Large intestine (tissue), 3 donors: ENCODE data around the gene MYO9B. TPM values are rescaled to one million over a fixed set of nuclear protein-coding genes. Genes with fewer than 3 reads are reported as not detected.

ENCODE experiments used
- DNase-seq, 2 donors: peaks; one replicate each; pipeline versions ENCODE4 v3.0.0 to v3.0.0-alpha.2; 2013
- H3K27ac ChIP-seq: one replicate; pipeline ENCODE4 v1.5.1; 2013; ENCODE audit warnings: low read length
- H3K27me3 ChIP-seq: 2 replicates; pipeline ENCODE4 v1.6.1; 2013; ENCODE audit warnings: low read length; ENCODE audit not compliant: control insufficient read depth, insufficient read depth
- H3K36me3 ChIP-seq: 2 replicates; pipeline ENCODE4 v1.6.1; 2013; ENCODE audit warnings: low read length; ENCODE audit not compliant: control insufficient read depth, insufficient read depth
- H3K4me1 ChIP-seq: one replicate; pipeline ENCODE4 v1.6.1; 2013; ENCODE audit warnings: low read length; ENCODE audit not compliant: control insufficient read depth, insufficient read depth
- H3K4me3 ChIP-seq: one replicate; pipeline ENCODE4 v1.5.1; 2013; ENCODE audit warnings: low read length
- H3K9me3 ChIP-seq: one replicate; pipeline ENCODE4 v1.6.1; 2013; ENCODE audit warnings: mild to moderate bottlenecking, low read depth, low read length, moderate library complexity; ENCODE audit not compliant: control insufficient read depth
- WGBS: methylation state at CpG from one replicate; pipeline ENCODE4 v1.1.5; 2013; ENCODE audit warnings: low lambda C conversion rate; ENCODE audit not compliant: insufficient coverage; 5-methylcytosine and 5-hydroxymethylcytosine counted together
- polyA plus RNA-seq: library from polyadenylated mRNA; unstranded; fragments of 120-200 nt; gene quantifications from one replicate; pipeline ENCODE4 v1.2.1, GENCODE V29; 2013

The MYO9B gene
- polyA plus RNA-seq, 1 donor, result 49.8 TPM

DNA sequence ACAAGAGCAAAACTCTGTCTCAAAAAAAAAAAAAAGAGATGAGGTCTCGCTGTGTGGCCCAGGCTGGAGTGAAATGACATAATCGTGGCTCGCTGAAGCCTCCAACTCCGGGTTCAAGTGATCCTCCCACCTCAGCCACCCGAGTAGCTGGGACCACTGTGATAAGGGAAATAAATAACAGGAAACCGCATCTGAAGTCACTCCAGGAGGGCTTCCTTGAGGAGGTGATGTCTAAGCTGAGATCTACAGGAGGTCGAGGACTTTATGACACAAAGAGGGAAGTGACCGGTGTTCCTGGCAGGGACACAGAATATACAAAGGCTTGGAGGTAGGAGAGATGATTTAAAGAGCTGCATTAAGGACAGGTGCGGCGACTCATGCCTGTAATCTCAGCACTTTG, 179.1 kb downstream of the MYO9B start:
- peaks cover 7% of the 10 kb centered on the region for H3K9me3 ChIP-seq
- no CpG with 5 or more reads among the region's 10 CpGs for WGBS
- H3K4me1 ChIP-seq, result peaks cover 2% of the 10 kb centered on the region
- H3K36me3 ChIP-seq, result no peaks in the 10 kb centered on the region
- DNase-seq, result no peak
- H3K4me3 ChIP-seq, result no peak overlapping the region
- H3K27me3 ChIP-seq, result no peaks in the 10 kb centered on the region
- no peak overlapping the region for H3K27ac ChIP-seq

DNA sequence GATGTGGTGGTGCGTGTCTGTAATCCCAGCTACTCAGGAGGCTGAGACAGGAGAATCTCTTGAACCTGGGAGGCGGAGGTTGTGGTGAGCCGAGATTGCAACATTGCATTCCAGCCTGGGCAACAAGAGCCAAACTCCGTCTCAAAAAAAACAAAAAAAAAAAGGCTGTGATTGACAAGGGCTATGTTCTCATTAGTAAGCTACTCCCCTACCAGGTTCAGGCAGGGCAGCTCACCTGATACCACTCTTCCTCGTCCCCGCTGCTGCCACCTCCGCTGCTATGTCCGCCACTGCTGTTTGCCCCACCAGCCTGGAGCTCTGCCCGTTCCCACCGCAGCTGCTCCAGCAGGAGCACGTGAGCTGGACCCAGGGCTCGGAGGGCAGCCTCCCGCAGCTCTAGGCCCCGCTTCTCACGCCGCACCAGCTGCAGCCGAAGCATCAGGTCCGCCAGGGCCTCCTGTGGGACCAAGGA, 179.6 kb downstream of the MYO9B start:
- no peaks in the 10 kb centered on the region for H3K4me1 ChIP-seq
- DNase-seq, result peak in 1 of 2 donors; percentile 16
- WGBS, result 73% methylated on average over 2 of the region's 18 CpGs
- H3K27me3 ChIP-seq, result no peaks in the 10 kb centered on the region
- H3K36me3 ChIP-seq, result no peaks in the 10 kb centered on the region
- no peak overlapping the region for H3K27ac ChIP-seq
- H3K9me3 ChIP-seq, result peaks cover 7% of the 10 kb centered on the region
- H3K4me3 ChIP-seq, result no peak overlapping the region

DNA sequence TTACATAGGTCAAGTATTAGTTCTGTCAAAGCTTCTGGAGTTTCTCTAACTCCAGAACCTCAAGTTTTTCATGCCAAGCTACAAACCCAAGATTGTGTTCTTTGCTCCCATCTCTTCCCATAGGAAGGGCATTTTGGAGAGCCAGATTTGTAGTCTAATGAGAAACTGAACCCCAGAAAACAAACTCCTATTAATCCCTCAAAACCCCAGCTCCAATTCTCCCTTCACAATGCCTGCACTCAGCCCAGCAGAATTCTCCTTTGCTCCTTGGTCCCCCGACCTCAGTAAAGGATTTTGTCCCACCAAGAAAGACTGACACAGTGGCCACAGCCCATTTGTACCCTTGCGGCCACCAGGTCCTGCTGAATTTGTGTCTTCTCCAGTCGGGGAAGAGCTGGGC, 180.6 kb downstream of the MYO9B start:
- Histone ChIP-seq H3K4me1 (no peaks in the 10 kb centered on the region), H3K27me3 (no peaks in the 10 kb centered on the region), H3K27ac (no peak overlapping the region), H3K36me3 (no peaks in the 10 kb centered on the region), H3K9me3 (peaks cover 7% of the 10 kb centered on the region), H3K4me3 (no peak overlapping the region)
- no peak for DNase-seq
- WGBS, result no CpG with 5 or more reads among the region's 3 CpGs

DNA sequence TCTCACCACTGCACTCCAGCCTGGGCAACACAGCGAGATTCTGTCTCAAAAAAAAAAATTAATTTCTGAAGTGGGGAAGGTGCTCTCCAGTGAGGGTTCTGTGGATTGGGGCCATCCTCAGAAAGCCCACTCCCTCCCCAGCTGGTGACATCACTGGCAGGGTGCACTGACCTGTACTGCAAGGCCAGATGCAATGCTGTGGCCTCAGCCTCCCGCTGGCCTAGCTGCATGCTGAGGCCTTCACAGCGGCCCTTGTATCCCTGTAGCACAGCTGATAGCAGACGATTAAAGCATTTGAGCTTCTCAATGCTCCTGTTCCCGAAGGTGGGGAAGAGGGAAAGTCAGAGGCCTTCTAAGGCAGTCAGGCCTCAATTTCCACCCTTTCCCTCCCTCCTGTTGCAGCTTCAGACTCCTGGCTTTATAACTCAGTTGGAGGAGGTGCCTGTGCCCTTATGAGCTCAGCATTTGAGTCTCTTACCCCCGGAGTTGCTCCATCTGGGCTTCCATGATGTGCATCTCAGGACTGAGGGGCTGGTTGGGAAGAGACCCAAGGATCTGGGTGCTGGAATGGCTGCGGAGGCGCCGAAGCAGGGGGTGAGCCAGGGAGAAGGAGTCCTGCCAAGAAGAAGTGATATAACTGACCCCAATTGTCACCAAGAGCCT, 183.7 kb downstream of the MYO9B start:
- Histone ChIP-seq H3K4me1 (no peaks in the 10 kb centered on the region), H3K9me3 (peaks cover 7% of the 10 kb centered on the region), H3K27ac (no peak overlapping the region), H3K36me3 (no peaks in the 10 kb centered on the region), H3K4me3 (no peak overlapping the region), H3K27me3 (no peaks in the 10 kb centered on the region)
- no peak for DNase-seq
- no CpG with 5 or more reads among the region's 9 CpGs for WGBS

DNA sequence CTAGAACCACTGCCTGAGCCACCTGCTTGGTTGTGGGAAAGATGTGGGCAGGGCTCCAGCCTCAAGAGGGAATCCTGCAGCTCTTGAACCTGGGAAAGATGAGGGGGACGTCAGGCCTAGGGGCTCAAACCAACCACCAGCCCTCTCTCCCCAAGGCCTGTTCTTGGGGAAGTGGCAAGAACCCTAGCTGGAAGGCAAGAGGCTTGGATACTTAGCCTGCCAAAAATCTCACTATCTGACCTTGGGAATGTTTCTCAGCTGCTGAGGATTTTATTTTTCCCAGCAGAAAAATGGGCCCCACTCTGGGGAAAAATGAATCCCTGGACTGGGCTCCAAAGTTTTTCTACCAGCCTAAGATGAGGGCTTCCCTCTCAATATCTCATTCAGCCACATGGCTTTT, 184.4 kb downstream of the MYO9B start:
- H3K36me3 ChIP-seq, result no peaks in the 10 kb centered on the region
- no peaks in the 10 kb centered on the region for H3K27me3 ChIP-seq
- no peak for DNase-seq
- no CpG with 5 or more reads among the region's 1 CpG for WGBS
- no peaks in the 10 kb centered on the region for H3K4me1 ChIP-seq
- peaks cover 7% of the 10 kb centered on the region for H3K9me3 ChIP-seq
- H3K4me3 ChIP-seq, result no peak overlapping the region
- no peak overlapping the region for H3K27ac ChIP-seq

DNA sequence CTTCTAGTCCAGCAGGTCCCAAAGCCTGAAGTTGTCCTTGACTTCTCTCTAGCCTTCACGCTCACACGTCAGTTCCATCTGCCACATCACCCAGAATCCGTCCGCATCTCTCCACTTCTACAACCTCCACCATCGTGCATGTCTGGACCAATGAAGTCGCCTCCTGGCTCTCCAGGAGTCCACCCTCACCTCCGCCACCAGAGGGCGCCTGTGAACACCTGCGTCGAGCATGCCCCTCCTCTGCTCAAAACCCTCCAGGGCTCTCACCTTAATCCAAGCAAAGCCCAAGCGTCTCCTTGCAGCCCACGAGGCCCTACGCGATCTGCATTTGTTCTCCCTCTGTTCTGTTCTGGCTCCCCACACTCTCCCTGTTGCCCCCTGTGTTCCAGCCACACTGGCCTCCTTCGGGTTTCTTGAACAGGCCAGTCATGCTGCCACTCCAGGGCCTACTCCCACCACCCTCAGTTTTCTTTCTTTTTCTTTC, 185.3 kb downstream of the MYO9B start:
- WGBS, result 36% methylated on average over 4 of the region's 15 CpGs
- no peaks in the 10 kb centered on the region for H3K36me3 ChIP-seq
- no peak overlapping the region for H3K27ac ChIP-seq
- H3K4me3 ChIP-seq, result no peak overlapping the region
- H3K4me1 ChIP-seq, result no peaks in the 10 kb centered on the region
- H3K27me3 ChIP-seq, result no peaks in the 10 kb centered on the region
- peak; percentile 65 to 80 for DNase-seq
- H3K9me3 ChIP-seq, result peaks cover 7% of the 10 kb centered on the region

DNA sequence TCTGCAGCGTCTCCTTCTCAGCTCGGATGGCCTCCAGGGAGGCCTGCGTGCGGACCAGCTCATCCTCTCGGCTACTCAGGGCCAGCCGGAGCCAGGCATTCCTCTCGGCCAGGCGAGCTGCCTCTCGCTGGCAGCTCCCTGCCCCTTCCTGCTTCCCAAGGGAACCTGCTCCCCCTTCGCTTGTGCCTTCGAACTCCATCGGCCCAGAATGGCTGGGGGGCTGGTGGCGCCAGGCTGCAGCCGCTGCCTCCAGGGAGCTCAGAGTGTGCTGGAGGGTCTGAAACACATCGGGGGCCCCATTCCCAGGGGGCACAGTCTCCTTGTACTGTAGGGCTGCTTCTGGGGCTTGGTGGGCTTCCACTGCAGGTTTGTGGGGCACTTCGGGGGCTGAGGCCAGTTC, 187.0 kb downstream of the MYO9B start:
- no CpG with 5 or more reads among the region's 16 CpGs for WGBS
- Histone ChIP-seq H3K9me3 (peaks cover 7% of the 10 kb centered on the region), H3K27me3 (no peaks in the 10 kb centered on the region), H3K4me3 (no peak overlapping the region), H3K36me3 (no peaks in the 10 kb centered on the region), H3K4me1 (no peaks in the 10 kb centered on the region), H3K27ac (no peak overlapping the region)
- no peak for DNase-seq

Other genes starting within 250 kb of the MYO9B start
- gene SIN3B, start 246.4 kb upstream of the MYO9B start, polyA plus RNA-seq, result 46.2 TPM
- 0.99 TPM for gene F2RL3, start 186.8 kb upstream of the MYO9B start, polyA plus RNA-seq
- 7.8 TPM for gene CPAMD8, start 49.0 kb upstream of the MYO9B start, polyA plus RNA-seq
- gene HAUS8, start 325 bp upstream of the MYO9B start, polyA plus RNA-seq, result 9.4 TPM
- gene USE1, start 139.6 kb downstream of the MYO9B start, polyA plus RNA-seq, result 31.8 TPM
- gene OCEL1, start 150.4 kb downstream of the MYO9B start, polyA plus RNA-seq, result 33.0 TPM
- 61.1 TPM for gene NR2F6, start 170.1 kb downstream of the MYO9B start, polyA plus RNA-seq
- gene USHBP1, start 189.0 kb downstream of the MYO9B start, polyA plus RNA-seq, result 3.1 TPM
- 70.7 TPM for gene BABAM1, start 191.7 kb downstream of the MYO9B start, polyA plus RNA-seq
- gene ANKLE1, start 206.1 kb downstream of the MYO9B start, polyA plus RNA-seq, result 1.4 TPM
- gene ABHD8, start 227.6 kb downstream of the MYO9B start, polyA plus RNA-seq, result 5.0 TPM
- gene MRPL34, start 230.1 kb downstream of the MYO9B start, polyA plus RNA-seq, result 47.2 TPM
- 32.8 TPM for gene DDA1, start 233.8 kb downstream of the MYO9B start, polyA plus RNA-seq